GOT3 (cell line): ENCODE measurements around the gene FKBP1B.
A peak's percentile ranks its signal among the peaks of the same experiment; 100 is the strongest.
"Not testable (repeated sequence)": the region's sequence is repeated elsewhere in the genome, so short reads cannot be mapped to it uniquely, and the experiment has no call there.

Experiments
- DNase-seq: peaks from one replicate; lab custom pipeline; 2025; ENCODE audit warnings: mixed read lengths; lab: John Stamatoyannopoulos, UW

FKBP1B gene

DNA sequence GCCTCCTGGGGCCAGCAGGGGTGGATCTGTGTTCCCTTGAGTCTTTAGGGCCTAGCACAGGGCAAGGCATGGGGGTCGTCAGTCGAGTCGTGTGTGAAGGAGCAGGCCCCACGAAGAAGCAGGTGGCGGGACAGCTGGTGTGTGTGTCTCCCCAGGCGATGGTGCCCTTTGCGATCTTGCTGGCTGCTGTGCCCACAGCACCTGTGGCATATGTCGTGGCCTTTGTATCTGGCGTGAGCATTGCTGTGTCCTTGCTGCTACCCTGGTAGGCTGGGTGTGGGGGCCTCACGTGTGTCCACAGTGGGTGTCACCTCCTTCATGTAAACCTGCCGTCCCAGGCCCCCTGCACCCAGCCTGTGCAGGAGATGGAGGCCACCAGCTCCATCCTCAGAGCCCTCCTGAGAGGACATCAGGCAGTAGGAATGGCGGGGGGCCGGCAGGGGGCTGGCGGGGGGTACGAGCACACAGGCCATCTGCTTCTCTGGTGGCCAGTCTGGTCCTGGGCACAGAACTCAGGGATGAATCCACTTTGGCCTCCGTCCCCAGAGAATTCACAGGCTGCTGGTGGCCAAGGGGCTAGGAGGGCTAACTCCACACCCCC, 26.5 kb upstream of the FKBP1B start:
- no peak for DNase-seq

DNA sequence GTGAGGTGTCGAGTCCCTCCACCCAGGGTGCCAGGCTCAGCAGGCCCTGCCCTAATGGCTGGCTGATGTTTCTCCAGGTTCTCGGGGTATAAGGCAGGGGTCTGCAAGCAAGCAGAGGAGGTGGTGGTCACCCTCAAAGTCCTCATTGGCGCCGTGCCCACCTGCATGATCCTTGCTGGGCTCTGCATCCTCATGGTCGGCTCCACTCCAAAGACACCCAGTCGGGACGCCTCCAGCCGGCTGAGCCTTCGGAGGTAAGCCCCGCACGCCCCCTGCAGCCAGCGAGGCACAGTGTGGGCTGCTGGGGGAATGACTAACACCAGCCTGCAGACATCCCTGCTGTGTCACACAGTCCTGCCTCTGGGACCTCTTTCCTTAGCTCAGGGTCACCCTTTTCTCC, 25.5 kb upstream of the FKBP1B start:
- no peak for DNase-seq

DNA sequence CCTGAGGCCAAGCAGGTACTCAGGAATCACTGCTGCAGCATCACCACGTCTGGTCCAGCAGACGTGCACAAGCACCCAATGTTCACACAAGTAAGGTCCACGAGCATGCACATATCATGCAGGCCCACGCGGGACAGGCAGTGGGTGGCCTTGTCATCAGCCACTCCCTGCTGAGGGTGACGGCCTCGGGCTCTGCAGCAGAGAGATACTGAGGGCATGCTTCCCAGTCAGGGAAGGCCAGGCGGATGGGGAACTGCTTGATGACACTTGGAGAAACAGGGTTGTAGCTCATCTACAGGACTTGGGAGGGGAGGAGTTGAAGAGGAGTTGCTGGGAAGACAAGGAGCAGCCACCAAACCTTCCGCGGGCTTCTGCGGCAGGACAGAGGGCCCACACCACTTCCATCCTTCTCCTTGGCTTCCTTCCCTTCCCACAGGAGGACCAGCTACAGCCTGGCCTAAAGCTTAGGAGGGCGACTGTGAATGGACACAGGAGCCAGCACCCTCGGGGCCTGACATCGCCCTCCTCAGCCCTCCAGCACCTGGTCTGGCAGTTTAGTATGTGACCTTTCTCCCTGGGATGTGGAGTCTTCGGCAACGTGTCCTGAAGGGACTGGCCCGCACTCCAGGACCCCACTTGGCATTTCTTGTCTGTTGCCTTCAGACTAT, 24.4 kb upstream of the FKBP1B start:
- DNase-seq = no peak

DNA sequence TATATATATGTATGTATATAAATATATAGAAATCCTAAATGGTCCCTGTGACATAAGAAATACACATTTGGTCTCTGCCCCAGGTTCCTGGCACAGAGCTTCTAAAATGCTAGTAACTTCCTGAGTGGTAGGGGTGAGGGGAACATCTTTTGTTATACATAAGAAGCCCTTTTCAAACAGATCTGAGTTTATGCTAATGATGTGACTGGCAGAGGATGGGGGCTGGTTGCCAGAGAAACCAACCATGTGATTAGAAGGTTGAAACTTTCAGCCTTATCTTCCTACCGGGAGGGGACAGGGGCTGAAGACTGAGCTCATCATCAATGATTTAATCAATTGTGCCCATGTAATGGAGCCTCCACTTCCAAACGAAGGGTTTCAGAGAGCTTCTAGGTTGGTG, 23.3 kb upstream of the FKBP1B start:
- DNase-seq = no peak

DNA sequence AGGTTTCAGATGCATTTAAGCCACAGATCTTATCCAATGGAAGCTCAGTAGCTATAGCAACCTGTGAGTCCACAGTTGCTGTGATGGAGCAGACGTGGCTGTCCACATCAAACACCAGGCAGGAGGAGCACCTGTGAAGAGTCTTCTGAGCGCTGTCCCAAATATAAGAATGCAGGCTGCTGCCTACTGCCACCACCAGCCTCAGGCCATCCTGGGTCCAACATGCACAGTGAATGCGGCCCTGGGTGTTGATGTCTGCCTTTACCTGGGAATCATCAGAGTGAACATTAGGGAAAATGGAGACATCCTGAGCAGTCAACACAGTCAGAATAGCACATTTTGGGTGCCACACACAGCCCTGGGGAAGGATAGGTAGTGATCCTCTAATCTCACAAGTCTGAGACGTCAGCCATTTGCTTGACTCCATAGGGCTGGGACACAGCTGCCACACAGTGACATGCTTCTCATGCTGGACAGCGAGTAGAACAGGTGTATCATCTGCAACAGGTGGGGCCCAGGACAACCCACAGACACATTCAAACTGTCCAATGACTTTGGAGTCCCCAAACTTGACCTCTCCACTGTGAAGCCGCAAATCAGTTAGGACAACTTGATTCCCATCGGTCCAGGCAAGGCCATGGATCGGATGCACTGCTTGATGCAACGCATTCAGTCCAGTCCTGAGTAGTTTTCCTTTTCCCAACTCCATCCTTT, 10.6 kb upstream of the FKBP1B start:
- no peak for DNase-seq

DNA sequence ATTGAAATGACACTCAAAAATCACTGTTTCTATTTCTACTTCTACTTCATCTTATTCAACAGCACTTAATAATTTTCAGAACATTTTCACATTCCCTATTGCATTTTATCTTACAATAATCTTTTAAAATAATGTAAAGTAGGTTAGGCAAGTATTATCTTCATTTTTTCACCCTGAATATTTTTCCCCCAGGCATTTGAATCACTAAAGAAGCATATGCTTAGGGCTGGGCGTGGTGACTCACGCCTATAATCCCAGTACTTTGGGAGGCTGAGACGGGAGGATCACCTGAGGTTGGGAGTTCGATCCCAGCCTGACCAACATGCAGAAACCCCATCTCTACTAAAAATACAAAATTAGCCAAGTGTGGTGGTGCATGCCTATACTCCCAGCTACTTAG, 9.0 kb upstream of the FKBP1B start:
- no peak for DNase-seq

DNA sequence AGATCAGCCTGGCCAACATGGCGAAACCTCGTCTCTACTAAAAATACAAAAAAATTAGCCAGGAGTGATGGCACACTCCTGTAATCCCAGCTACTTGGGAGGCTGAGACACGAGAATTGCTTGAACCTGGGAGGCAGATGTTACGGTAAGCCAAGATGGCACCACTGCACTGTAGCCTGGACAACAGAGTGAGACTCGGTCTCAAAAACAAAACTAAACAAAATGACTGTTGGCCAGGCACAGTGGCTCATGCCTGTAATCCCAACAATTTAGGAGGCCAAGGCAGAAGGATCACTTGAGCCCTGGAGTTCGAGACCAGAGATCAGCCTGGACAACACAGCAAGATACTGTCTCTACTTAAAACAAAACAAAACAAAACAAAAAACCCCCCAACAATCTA, 6.4 kb upstream of the FKBP1B start:
- DNase-seq = not testable (repeated sequence)

DNA sequence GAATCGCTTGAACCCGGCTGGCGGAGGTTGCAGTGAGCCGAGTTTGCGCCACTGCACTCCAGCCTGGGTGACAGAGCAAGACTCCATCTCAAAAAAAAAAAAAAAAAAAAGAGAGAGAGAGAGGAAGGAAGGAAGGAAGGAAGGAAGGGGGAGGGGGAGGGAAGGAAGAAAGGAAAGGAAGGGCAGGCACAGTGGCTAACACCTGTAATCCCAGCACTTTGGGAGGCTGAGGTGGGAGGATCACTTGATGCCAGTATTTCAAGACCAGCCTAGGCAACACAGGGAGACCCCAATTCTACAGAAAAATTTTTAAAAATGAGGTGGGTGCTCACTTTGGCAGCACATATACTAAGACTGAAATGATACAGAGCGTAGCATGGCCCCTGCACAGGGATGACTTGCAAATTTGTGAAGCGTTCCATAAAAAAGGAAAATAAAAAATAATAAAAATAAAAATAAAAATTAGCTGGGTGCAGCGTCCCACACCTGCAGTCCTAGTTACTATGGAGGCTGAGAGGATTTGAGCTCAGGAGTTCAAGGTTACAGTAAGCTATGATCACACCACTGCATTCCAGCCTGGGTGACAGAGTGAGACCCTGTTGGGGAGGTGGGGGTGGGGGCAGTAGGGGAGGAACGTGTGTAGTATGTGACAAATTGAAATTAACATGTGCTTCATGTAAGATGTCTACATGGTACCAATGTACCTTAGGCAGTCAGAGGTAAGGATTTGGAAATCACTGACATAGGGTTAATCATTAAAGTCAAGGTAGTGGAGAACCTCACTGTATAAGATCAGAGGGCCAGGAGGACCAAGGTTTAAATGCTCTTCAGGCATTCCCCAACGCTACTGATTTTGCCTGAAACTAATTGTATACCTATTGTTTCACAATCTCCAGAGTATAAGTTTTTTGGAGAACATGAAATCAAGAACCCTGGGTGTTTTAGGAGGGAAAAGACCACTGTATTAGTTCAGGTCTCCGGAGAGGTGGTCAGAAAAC, 3.7 kb upstream of the FKBP1B start:
- DNase-seq = no peak

DNA sequence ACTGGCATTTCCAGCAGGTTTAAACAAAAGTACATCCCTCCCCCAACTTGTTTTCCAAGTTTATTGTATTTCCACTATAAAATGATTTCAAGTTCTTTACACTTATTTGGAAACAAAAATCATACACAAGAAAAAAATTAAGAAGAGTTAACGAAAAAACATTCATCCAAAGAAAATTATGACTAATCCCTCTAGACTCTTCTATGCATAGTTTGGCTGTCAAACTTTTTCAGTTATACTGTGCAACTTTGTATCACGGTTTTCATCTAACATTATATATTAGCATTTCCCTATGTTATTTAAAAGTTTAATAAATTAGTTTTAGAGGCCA, 3.0 kb upstream of the FKBP1B start:
- DNase-seq = no peak

DNA sequence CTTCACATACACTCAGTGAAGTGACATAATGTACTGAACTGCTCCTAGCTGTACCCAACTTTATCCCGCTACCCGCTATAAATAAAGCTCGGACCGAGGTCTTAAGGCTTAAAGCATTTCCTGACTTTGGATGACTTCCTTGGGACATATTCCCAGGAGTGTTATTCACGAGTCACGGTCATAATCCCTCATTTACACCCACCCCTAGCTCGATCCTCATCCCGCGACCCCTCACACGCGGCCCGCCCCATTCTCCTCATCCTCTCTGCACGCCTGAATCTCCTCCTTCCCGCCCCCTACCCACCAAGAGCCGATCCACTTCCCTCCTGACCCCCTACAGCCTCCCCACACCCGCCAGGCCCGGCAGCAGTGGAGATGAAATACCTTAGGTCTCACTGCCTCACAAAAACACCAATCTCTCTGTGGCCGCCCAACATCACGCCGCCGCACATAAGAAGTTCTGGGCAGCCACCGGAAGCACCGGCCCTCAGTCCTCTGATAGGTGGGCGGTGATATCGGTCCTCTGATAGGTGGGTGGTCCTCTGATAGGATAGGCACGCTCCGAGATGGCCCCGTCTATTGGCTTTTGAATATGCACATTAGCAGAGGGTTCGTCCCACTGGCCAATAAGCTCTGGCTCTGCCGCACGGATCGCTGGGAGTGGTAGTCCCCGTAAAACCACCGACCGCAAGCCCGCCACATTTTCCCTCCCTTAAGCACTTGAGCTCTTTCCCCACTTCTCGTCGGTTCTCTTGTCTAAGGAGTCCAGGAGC, 2.4 kb upstream of the FKBP1B start, which contains the start of gene WDCP:
TSS of gene WDCP (minus strand) at position 462 of the 773 bp plus-strand sequence. CDS start 7,897 bp downstream, outside the sequence.
- peak; percentile 73 for DNase-seq

DNA sequence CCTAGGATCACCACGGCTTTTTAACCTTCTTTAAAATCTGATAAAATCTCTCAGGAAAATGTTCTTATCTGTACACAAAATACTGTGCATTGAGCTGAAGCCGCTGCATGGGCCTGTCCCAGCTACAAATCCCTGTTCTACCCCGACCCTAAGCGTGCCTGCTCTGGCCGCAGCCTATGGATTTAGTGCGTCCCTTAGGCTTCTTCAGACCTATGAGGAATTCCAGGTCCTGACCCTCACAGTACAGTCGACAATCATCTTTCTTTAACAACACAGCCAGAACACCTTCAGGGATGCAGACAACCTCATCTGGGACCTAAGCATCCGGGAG, 1.9 kb upstream of the FKBP1B start:
- DNase-seq = no peak

DNA sequence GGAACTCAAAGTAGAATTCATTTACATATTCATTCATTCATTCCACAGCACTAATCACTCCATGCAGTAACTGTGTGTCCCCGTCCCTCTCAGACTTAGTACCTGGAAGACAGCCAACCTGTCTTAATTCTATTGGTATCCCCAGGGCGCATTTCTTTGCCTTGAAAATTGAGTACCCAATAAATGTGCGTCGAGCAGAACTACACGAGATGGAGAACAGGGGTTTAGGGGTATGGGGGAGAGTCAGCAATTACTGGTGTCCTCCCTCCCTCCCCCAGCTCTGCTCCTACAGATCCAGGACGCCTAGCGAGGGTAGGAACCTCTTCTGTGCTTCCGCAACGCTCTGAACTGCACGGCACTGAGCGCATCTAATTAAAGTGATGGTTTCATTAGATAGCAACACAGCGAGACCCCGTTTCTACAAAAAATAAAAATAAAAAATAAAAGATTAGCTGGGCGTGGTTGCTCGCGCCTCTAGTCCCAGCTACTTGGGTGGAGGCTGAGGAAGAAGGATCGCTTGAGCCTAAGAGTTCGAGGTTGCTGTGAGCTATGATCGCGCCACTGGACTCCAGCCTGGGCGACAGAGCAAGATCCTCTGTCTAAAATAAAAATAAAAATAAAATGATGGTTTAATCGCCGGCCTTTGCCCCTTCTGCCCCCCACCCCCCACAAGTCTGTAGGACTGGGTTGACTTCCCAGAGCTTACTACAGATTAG, 614 bp upstream of the FKBP1B start:
- no peak for DNase-seq

DNA sequence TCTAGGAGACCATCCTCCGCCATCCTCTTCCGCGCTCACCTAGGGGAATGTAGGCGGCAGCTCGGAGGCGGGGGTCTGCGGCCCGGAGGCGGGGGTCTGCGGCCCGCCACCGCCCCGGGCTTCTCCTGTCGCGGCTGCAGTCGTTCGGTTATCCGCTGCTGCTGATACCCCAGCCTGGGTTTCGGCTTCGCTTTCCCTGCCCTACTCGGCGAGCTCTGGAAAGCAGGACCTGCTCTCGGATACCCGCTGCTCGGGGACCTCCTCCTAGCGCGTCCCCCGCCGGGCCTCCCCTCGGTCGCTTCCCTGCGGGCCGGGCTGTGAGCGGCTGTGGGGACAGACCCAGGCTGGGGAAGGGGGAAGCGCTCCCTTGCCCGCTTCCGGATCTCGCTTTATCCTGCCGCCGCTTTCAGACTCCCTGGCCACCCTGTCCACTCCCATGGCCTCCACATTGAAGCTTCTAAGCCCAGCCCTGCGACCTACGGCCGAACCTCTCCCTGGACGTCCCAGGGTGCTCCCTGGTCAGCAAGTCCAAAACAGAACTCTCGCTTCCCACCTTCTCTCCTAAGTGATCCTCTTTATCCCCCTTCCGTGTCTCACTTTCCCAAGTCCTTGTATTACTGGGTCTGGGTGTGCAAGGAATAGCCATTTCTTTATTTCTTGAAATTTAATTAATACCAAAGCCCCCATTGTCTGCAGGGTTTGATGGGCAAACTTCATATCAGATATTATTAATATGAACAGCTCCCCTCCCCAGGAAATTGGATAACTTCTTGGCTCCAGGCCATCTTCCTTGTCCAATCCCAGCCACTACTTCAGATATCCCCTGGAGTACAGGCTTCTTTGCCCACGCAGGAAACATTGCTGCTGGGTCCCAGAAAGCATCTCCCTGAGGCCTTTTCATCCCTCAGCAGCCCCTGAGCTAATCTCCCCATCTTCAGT, 769 bp downstream of the FKBP1B start:
- DNase-seq = no peak

DNA sequence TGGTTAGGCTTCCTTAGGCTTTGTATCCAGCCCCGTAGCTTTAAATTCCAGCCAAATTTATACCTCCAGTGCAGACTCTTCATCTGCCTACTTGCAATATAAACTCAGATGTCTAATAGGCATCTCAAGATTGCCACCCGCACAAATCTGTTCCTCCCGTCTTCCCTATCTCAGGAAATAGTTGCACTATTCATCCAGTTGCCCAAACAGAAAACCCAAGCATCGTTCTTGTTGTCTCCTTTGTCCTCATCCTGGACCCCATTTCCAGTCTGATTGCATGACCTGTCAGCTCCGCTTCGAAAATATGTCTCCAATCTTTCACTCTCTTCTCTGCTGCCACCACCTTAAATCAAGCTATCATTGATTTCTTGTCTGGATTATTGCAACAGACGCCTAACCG, 2.3 kb downstream of the FKBP1B start:
- DNase-seq = no peak

DNA sequence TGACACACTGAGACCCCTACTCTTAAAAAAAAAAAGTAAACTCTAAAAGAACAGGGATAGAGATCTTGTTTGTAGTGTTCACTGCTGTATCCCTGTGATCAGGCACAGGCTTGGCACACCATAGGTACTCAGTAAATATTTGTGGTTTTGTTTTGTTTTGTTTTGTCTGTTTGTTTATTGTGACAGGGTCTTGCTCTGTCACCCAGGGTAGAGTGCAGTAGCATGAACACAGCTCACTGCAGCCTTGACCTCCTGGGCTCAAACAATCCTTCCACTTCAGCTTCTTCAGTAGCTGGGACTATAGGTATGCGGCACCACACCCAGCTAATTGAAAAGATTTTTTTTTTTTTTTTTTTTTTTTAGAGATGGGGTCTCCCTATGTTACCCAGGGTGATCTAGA, 3.4 kb downstream of the FKBP1B start:
- no peak for DNase-seq

DNA sequence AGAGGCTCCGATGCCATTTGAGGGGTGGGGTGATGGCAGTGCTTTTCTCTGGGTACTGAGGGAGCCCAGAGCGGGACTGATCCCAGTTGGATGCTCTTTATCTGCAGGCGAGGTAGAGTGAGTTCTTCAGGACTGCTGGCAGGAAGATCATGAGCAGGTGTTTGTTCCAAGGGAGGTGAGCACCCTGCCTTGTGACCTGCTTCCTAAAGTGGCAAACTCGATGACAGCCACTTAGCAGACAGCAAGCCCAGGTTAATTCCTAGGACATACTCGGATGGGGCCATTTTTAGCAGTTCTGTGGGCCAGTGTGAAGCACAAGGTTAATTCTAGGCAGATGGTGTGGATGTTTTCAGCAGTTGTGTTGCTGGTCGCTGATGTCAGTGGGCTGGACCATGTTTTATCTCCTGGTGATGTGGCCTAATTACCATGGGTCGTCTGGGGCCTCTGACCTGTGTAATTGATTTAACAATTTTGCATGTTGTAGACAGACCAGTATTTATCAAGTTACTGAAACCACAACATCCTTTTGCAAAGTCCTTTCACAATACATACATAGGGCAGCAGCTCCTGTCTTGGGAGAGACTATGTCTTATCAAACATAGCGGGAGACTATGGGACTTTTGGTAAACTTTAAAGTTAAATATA, 4.9 kb downstream of the FKBP1B start:
- no peak for DNase-seq

DNA sequence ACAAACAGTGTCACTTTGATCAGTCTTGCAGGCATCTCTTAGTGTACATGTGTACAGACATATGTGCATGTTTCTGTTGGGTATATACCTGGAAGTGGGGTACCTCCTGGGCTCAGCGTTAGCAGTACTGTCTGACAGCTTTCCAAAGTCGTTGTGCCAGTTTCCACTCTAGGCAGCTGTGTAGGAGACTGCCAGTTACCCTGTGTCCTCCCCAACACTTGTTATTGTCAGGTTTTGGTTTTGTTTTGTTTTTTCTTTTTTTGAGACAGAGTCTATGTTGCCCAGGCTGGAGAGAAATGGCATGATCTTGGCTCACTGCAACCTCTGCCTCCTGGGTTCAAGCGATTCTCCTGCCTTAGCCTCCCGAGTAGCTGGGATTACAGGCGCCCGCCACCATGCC, 6.2 kb downstream of the FKBP1B start:
- DNase-seq = no peak

DNA sequence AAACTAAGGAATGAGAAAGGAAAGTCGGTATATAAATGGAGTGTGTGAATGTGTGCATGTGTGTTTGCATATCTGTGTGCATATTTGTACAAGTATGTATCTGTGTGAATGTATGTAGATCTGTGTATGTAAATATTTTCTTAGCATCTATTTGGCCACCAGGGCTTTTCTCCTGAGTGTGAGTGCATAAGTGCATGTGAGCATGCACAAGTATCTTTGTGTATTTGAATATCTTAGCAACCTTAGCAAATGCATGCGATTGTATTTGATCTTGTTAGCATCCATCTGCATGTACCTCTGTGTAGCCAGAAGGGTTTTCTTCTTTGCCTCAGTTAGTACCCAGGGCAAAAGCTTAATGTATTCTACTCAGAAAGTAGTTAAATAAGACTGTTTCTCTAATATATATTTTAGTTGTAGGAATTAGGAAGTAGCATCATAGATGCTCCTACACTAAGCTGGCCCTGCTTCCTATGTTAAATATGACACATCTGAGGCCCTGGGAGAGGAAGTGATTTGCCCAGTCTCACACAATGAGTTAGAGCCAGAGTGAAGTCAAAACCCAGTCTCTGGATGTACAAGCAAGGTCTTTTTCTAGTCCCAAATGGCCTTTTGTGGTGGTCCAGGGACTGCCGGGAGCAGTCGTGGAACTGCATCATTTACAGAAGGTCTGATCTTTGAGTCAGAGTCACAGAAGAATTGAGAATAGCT, 9.2 kb downstream of the FKBP1B start:
- no peak for DNase-seq

DNA sequence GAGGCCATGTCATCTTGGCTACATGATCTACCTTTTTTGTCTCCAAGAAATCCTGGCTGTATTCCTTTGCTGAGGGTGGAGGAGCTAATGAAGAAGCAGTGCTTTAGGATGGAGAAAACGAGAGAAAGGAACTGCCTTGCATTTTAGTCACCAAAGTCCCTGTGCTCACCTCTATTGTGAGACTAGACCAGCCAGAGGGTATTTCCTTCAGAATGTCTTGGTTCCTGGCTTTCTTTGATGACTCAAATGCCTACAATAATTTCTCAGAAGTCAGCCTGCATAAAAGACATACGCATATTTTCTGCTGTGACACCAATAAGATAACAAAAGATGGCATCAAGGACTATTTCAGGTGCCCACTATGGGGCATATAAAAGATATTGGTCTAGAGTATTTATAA, 15.8 kb downstream of the FKBP1B start:
- no peak for DNase-seq
